Smooth muscle cell (in vitro differentiated cells): ENCODE data around the gene KIDINS220. TPM values are rescaled to one million over a fixed set of nuclear protein-coding genes. Genes with fewer than 3 reads are reported as not detected.

Experiments
- DNase-seq: peaks from one replicate; lab custom pipeline; 2025; ENCODE audit not compliant: unreplicated experiment; lab: John Stamatoyannopoulos, UW
- H2AFZ ChIP-seq: fragments of 200-600 bp; sonication (generic); 2 replicates; pipeline ENCODE4 v1.6.0; 2016; ENCODE audit warnings: antibody characterized with exemption, low read depth, mild to moderate bottlenecking
- H3F3A ChIP-seq: fragments of 200-600 bp; sonication (generic); 2 replicates; pipeline ENCODE4 v1.6.0; 2017; ENCODE audit warnings: antibody characterized with exemption, low read depth
- H3K27ac ChIP-seq: fragments of 200-600 bp; sonication (generic); 2 replicates; pipeline ENCODE4 v1.5.1; 2016; ENCODE audit warnings: low read depth, mild to moderate bottlenecking
- H3K27me3 ChIP-seq: fragments of 200-600 bp; sonication (generic); 2 replicates; pipeline ENCODE4 v1.6.1; 2016; ENCODE audit warnings: low read depth, mild to moderate bottlenecking
- H3K36me3 ChIP-seq: fragments of 200-600 bp; sonication (generic); 2 replicates; pipeline ENCODE4 v1.5.1; 2016; ENCODE audit warnings: low read depth
- H3K4me1 ChIP-seq: fragments of 200-600 bp; sonication (generic); 2 replicates; pipeline ENCODE4 v1.5.1; 2016; ENCODE audit warnings: low read depth
- H3K4me2 ChIP-seq: fragments of 200-600 bp; sonication (generic); 2 replicates; pipeline ENCODE4 v1.6.0; 2016; ENCODE audit warnings: mild to moderate bottlenecking
- H3K4me3 ChIP-seq: fragments of 200-600 bp; sonication (generic); 2 replicates; pipeline ENCODE4 v1.5.1; 2016; ENCODE audit warnings: mild to moderate bottlenecking
- H3K79me2 ChIP-seq: fragments of 200-600 bp; sonication (generic); 2 replicates; pipeline ENCODE4 v1.6.0; 2016; ENCODE audit warnings: low read depth, mild to moderate bottlenecking
- H3K9ac ChIP-seq: fragments of 200-600 bp; sonication (generic); 2 replicates; pipeline ENCODE4 v1.6.0; 2016; ENCODE audit warnings: low read depth
- H3K9me3 ChIP-seq: fragments of 200-600 bp; sonication (generic); replicated peaks from 2 replicates; pipeline ENCODE4 v1.5.1; 2016; ENCODE audit warnings: low read depth
- H4K20me1 ChIP-seq: fragments of 200-600 bp; sonication (generic); 2 replicates; pipeline ENCODE4 v1.6.0; 2016; ENCODE audit warnings: low read depth
- WGBS: methylation state at CpG from one replicate; pipeline ENCODE4 v1.1.7; 2016; ENCODE audit warnings: low lambda C conversion rate; 5-methylcytosine and 5-hydroxymethylcytosine counted together
- polyA plus RNA-seq: library from polyadenylated mRNA; unstranded; fragments of >200 nt; fragmentation: Nextera tagmentation; extraction: Ambion mirVana; gene quantifications from 2 replicates; pipeline ENCODE4 v1.2.1, GENCODE V29; 2016
- total RNA-seq: library from RNA; depleted of rRNA; stranded (reverse); fragments of >200 nt; gene quantifications from 2 replicates; pipeline ENCODE4 v1.2.3, GENCODE V29; 2014
- TF ChIP-seq, protein P1 (sequence below): fragments of 200-600 bp; sonication (generic); IDR thresholded peaks from 2 replicates; pipeline ENCODE4 v1.5.1; 2017; ENCODE audit warnings: borderline replicate concordance, mild to moderate bottlenecking, antibody characterized with exemption; ENCODE audit not compliant: insufficient read depth, poor library complexity, severe bottlenecking

Gene KIDINS220
- total and polyA plus RNA-seq, 2 experiments from 2014 or later: 17.8 to 54.9 TPM

DNA sequence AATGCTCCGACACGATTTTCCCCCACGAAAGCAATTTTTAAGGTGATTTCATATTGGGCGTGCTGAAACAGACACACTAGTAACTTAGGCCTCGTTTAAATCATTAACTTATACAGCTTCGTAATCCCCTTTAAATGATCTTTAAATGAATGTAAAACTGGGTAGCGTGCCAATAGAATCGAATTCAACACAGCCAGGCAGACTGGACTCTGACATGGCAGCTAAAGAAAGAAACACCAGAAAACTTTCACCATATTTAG, 157.9 kb downstream of the KIDINS220 start:
- no peaks in the 10 kb centered on the region for H3K9me3 ChIP-seq
- TF ChIP-seq, protein P1, sequence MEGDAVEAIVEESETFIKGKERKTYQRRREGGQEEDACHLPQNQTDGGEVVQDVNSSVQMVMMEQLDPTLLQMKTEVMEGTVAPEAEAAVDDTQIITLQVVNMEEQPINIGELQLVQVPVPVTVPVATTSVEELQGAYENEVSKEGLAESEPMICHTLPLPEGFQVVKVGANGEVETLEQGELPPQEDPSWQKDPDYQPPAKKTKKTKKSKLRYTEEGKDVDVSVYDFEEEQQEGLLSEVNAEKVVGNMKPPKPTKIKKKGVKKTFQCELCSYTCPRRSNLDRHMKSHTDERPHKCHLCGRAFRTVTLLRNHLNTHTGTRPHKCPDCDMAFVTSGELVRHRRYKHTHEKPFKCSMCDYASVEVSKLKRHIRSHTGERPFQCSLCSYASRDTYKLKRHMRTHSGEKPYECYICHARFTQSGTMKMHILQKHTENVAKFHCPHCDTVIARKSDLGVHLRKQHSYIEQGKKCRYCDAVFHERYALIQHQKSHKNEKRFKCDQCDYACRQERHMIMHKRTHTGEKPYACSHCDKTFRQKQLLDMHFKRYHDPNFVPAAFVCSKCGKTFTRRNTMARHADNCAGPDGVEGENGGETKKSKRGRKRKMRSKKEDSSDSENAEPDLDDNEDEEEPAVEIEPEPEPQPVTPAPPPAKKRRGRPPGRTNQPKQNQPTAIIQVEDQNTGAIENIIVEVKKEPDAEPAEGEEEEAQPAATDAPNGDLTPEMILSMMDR: no peak
- peak overlapping the region; percentile 56 for H3K4me3 ChIP-seq
- H3K27ac ChIP-seq: peak overlapping the region; percentile 97
- peaks cover 36% of the 10 kb centered on the region for H3K4me1 ChIP-seq
- no peak for DNase-seq
- H3F3A ChIP-seq: peaks cover 37% of the 10 kb centered on the region
- H4K20me1 ChIP-seq: peaks cover 25% of the 10 kb centered on the region
- H3K4me2 ChIP-seq: peak overlapping the region; percentile 85
- H3K27me3 ChIP-seq: no peaks in the 10 kb centered on the region
- H3K36me3 ChIP-seq: no peaks in the 10 kb centered on the region
- H2AFZ ChIP-seq: peak overlapping the region; percentile 61
- peaks cover 20% of the 10 kb centered on the region for H3K79me2 ChIP-seq
- 10% methylated on average over 8 of the region's 8 CpGs for WGBS
- peak overlapping the region; percentile 87 for H3K9ac ChIP-seq

Other genes starting within 250 kb of the KIDINS220 start
- 190 and 218 TPM in 2 replicates for gene ID2, start 155.6 kb downstream of the KIDINS220 start, total RNA-seq
- 83.9 and 114 TPM in 2 replicates for gene ID2, start 155.6 kb downstream of the KIDINS220 start, polyA plus RNA-seq
- gene MBOAT2, start 166.1 kb upstream of the KIDINS220 start, total RNA-seq: 24.1 and 49.5 TPM in 2 replicates
- gene MBOAT2, start 166.1 kb upstream of the KIDINS220 start, polyA plus RNA-seq: 32.6 and 35.2 TPM in 2 replicates